GM23338 (cell line): ENCODE data around the gene DGKB. TPM values are rescaled to one million over a fixed set of nuclear protein-coding genes. Genes with fewer than 3 reads are reported as not detected.

ENCODE experiments used
- ATAC-seq: fragments of 200-7000 bp; cut with Tn5 transposase; 3 replicates; pipeline ENCODE4 v1.9.1; 2020
- DNase-seq: peaks from one replicate; pipeline ENCODE4 v3.0.0-alpha.2; 2015; ENCODE audit warnings: low spot score
- H2AFZ ChIP-seq: fragments of 200-600 bp; sonication (generic); 2 replicates; pipeline ENCODE4 v1.8.0; 2016; ENCODE audit warnings: antibody characterized with exemption, mild to moderate bottlenecking, moderate library complexity
- H3F3A ChIP-seq: fragments of 200-600 bp; sonication (generic); replicated peaks from 2 replicates; pipeline ENCODE4 v1.8.0; 2017; ENCODE audit warnings: antibody characterized with exemption, mixed run types, low read depth
- H3K27ac ChIP-seq: fragments of 200-600 bp; sonication (generic); 2 replicates; pipeline ENCODE4 v1.6.1; 2016; ENCODE audit warnings: low read depth
- H3K27me3 ChIP-seq: fragments of 200-600 bp; sonication (generic); 2 replicates; pipeline ENCODE4 v1.8.0; 2016; ENCODE audit warnings: mild to moderate bottlenecking, mixed run types, moderate library complexity; ENCODE audit not compliant: insufficient read depth
- H3K36me3 ChIP-seq: fragments of 200-600 bp; sonication (generic); 2 replicates; pipeline ENCODE4 v1.8.0; 2016; ENCODE audit warnings: mild to moderate bottlenecking; ENCODE audit not compliant: insufficient read depth
- H3K4me1 ChIP-seq: fragments of 200-600 bp; sonication (generic); 2 replicates; pipeline ENCODE4 v1.8.0; 2016; ENCODE audit warnings: mild to moderate bottlenecking, moderate library complexity; ENCODE audit not compliant: insufficient read depth
- H3K4me2 ChIP-seq: fragments of 200-600 bp; sonication (generic); 2 replicates; pipeline ENCODE4 v1.7.1; 2017; ENCODE audit warnings: mixed run types
- H3K4me3 ChIP-seq: fragments of 200-600 bp; sonication (generic); 2 replicates; pipeline ENCODE4 v1.6.1; 2016; ENCODE audit warnings: mixed run types
- H3K79me2 ChIP-seq: fragments of 200-600 bp; sonication (generic); replicated peaks from 2 replicates; pipeline ENCODE4 v1.8.0; 2017; ENCODE audit warnings: mild to moderate bottlenecking; ENCODE audit not compliant: insufficient read depth
- H3K9me2 ChIP-seq: fragments of 200-600 bp; sonication (generic); 2 replicates; pipeline ENCODE4 v1.8.0; 2017; ENCODE audit not compliant: insufficient read depth
- H4K20me1 ChIP-seq: fragments of 200-600 bp; sonication (generic); replicated peaks from 2 replicates; pipeline ENCODE4 v1.8.0; 2017; ENCODE audit warnings: mild to moderate bottlenecking; ENCODE audit not compliant: insufficient read depth
- H3K27ac Mint-ChIP-seq: 2 replicates; pipeline ENCODE4 v1.8.0; 2020; ENCODE audit warnings: inconsistent platforms, mild to moderate bottlenecking, moderate library complexity, mixed read lengths
- H3K27me3 Mint-ChIP-seq: 3 replicates; pipeline ENCODE4 v1.8.0; 2022; ENCODE audit warnings: low read depth, mild to moderate bottlenecking, moderate library complexity, mixed read lengths, inconsistent platforms; ENCODE audit not compliant: insufficient read depth, poor library complexity
- H3K36me3 Mint-ChIP-seq: 3 replicates; pipeline ENCODE4 v1.8.0; 2021; ENCODE audit warnings: low read depth, mild to moderate bottlenecking, inconsistent platforms, moderate library complexity, mixed read lengths
- H3K4me1 Mint-ChIP-seq: 3 replicates; pipeline ENCODE4 v1.8.0; 2020; ENCODE audit warnings: mild to moderate bottlenecking, inconsistent platforms, mixed read lengths
- H3K4me3 Mint-ChIP-seq: 3 replicates; pipeline ENCODE4 v1.8.0; 2021; ENCODE audit warnings: moderate library complexity, mild to moderate bottlenecking, inconsistent platforms, mixed read lengths
- H3K9me3 Mint-ChIP-seq: 3 replicates; pipeline ENCODE4 v1.8.0; 2020; ENCODE audit warnings: moderate library complexity, mild to moderate bottlenecking, inconsistent platforms, mixed read lengths
- EZH2 ChIP-seq: fragments of 200-600 bp; sonication (generic); IDR thresholded peaks from one replicate; pipeline ENCODE4 v1.8.0; 2017; ENCODE audit warnings: antibody characterized with exemption, mild to moderate bottlenecking, low read depth; ENCODE audit not compliant: unreplicated experiment
- EZH2phosphoT487 ChIP-seq: fragments of 200-600 bp; sonication (generic); IDR thresholded peaks from one replicate; pipeline ENCODE4 v1.8.1; 2018; ENCODE audit warnings: antibody characterized with exemption; ENCODE audit not compliant: unreplicated experiment
- JUNB ChIP-seq: IDR thresholded peaks from one replicate; pipeline ENCODE4 v1.6.1; 2016; ENCODE audit warnings: antibody characterized with exemption; ENCODE audit not compliant: unreplicated experiment
- POLR2AphosphoS5 ChIP-seq: IDR thresholded peaks from 2 replicates; pipeline ENCODE4 v1.6.1; 2016; ENCODE audit warnings: antibody characterized with exemption, low read depth
- ZNF114 ChIP-seq: fragments of 250-450 bp; sonication (Bioruptor Pico); IDR thresholded peaks from 2 replicates; pipeline ENCODE4 v1.5.0; 2020; ENCODE audit warnings: mild to moderate bottlenecking, moderate library complexity
- ZNF462 ChIP-seq: fragments of 250-450 bp; sonication (Bioruptor Pico); IDR thresholded peaks from 2 replicates; pipeline ENCODE4 v1.5.0; 2020; ENCODE audit warnings: mild to moderate bottlenecking, moderate library complexity
- polyA plus RNA-seq: library from polyadenylated mRNA; unstranded; fragments of >200 nt; fragmentation: Nextera tagmentation; extraction: Ambion mirVana; gene quantifications from 2 replicates; pipeline ENCODE4 v1.2.1, GENCODE V29; 2016
- total RNA-seq: library from RNA; depleted of rRNA; stranded (reverse); fragments of >200 nt; shearing (Covaris generic); gene quantifications from 2 replicates; pipeline ENCODE4 v1.2.3, GENCODE V29; 2014
- TF ChIP-seq, protein P1 (sequence below): IDR thresholded peaks from 2 replicates; pipeline ENCODE4 v1.6.1; 2016; ENCODE audit warnings: antibody characterized with exemption

The DGKB gene
- total and polyA plus RNA-seq, 2 experiments from 2014 or later: 4.8 to 11.5 TPM

- no peaks in the 10 kb centered on the region for H4K20me1 ChIP-seq
- peaks cover 6% of the 10 kb centered on the region; the same call in 2 of the 3 replicates for H3K36me3 Mint-ChIP-seq
- no peaks in the 10 kb centered on the region for H3K27me3 ChIP-seq
- no peaks in the 10 kb centered on the region for H3K4me1 Mint-ChIP-seq
- no peak overlapping the region for H3K27ac ChIP-seq
- no peak for TF ChIP-seq ZNF462 (CRISPR knock-in tag)
- TF ChIP-seq, protein P1, sequence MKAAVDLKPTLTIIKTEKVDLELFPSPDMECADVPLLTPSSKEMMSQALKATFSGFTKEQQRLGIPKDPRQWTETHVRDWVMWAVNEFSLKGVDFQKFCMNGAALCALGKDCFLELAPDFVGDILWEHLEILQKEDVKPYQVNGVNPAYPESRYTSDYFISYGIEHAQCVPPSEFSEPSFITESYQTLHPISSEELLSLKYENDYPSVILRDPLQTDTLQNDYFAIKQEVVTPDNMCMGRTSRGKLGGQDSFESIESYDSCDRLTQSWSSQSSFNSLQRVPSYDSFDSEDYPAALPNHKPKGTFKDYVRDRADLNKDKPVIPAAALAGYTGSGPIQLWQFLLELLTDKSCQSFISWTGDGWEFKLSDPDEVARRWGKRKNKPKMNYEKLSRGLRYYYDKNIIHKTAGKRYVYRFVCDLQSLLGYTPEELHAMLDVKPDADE: no peak
- no peak for TF ChIP-seq POLR2AphosphoS5
- no peak for TF ChIP-seq EZH2
- H3K27me3 Mint-ChIP-seq: no peaks in the 10 kb centered on the region
- no peak overlapping the region for H3K4me3 Mint-ChIP-seq
- H2AFZ ChIP-seq: no peak overlapping the region
- peaks cover 8% of the 10 kb centered on the region; the same call in 2 of the 3 replicates for H3K9me3 Mint-ChIP-seq
- DNase-seq: no peak
- H3K27ac Mint-ChIP-seq: no peak overlapping the region
- no peaks in the 10 kb centered on the region for H3K4me1 ChIP-seq
- no peak overlapping the region for H3K4me2 ChIP-seq
- H3K79me2 ChIP-seq: no peaks in the 10 kb centered on the region
- no peaks in the 10 kb centered on the region for H3K36me3 ChIP-seq
- no peaks in the 10 kb centered on the region for H3F3A ChIP-seq
- H3K9me2 ChIP-seq: peaks cover 5% of the 10 kb centered on the region; the same call in 1 of the 2 replicates
- no peak for ATAC-seq
- no peak overlapping the region for H3K4me3 ChIP-seq
These were observed 456.3 kb downstream of the DGKB start for GRCh38 chr7:14446219-14446618.

DNA sequence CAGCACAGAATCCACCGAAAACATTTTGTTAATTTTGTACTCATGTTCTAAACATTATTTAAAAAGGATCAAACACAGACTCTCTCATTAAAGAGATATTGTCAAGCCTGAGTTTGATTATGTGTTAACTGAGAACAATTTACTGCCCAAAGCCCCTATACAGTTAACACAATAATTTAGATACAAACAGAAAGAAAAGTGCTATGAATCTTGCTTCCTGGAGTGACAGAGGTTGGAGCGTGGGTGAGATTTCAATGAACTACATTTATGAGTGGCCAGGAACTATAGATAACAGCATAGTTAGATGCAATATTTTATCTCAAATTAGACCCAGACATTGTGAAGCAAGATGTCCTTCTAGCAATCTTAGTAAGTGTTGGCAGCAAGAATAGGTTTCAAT, 464.2 kb downstream of the DGKB start:
- Histone ChIP-seq H3K4me1 (no peaks in the 10 kb centered on the region), H3K36me3 (no peaks in the 10 kb centered on the region), H3K27ac (no peak overlapping the region), H3K79me2 (no peaks in the 10 kb centered on the region), H3K27me3 (no peaks in the 10 kb centered on the region), H4K20me1 (no peaks in the 10 kb centered on the region), H3K4me2 (no peak overlapping the region), H2AFZ (no peak overlapping the region), H3K9me2 (no peaks in the 10 kb centered on the region), H3K4me3 (no peak overlapping the region), H3F3A (no peaks in the 10 kb centered on the region)
- Mint-ChIP-seq H3K27ac (no peak overlapping the region), H3K4me3 (no peak overlapping the region), H3K4me1 (no peaks in the 10 kb centered on the region), H3K27me3 (no peaks in the 10 kb centered on the region), H3K36me3 (no peaks in the 10 kb centered on the region), H3K9me3 (no peaks in the 10 kb centered on the region)
- no peak for ATAC-seq
- no peak for DNase-seq
- TF ChIP-seq JUNB (no peak), EZH2phosphoT487 (no peak), ZNF114 (no peak)
